HG03045 (cell line): ENCODE data around the gene PHF1.

Experiments used
- ATAC-seq: cut with Tn5 transposase; IDR thresholded peaks from one replicate; pipeline ENCODE4 v1.9.1; 2021; ENCODE audit warnings: mild to moderate bottlenecking, moderate library complexity; ENCODE audit not compliant: unreplicated experiment

PHF1 gene

GRCh38 chr6:33430991-33431879 is 20.4 kb downstream of the PHF1 start:
- no peak for ATAC-seq

GRCh38 chr6:33431880-33432541 is 21.2 kb downstream of the PHF1 start:
- no peak for ATAC-seq

- no peak for ATAC-seq
These were observed 21.7 kb downstream of the PHF1 start for GRCh38 chr6:33432546-33432945.

- no peak for ATAC-seq
These were observed 22.3 kb downstream of the PHF1 start for GRCh38 chr6:33433001-33433543.

- ATAC-seq: no peak
These were observed 22.9 kb downstream of the PHF1 start for GRCh38 chr6:33433544-33434191.

- ATAC-seq: no peak
These were observed 24.1 kb downstream of the PHF1 start for GRCh38 chr6:33434961-33435360.

- no peak for ATAC-seq
These were observed 26.9 kb downstream of the PHF1 start for GRCh38 chr6:33437666-33438065.

GRCh38 chr6:33438978-33439594 is 28.3 kb downstream of the PHF1 start:
- no peak for ATAC-seq

- no peak for ATAC-seq
These were observed 29.3 kb downstream of the PHF1 start for GRCh38 chr6:33439956-33440648.

GRCh38 chr6:33440649-33441309 is 30.0 kb downstream of the PHF1 start:
- ATAC-seq: no peak

GRCh38 chr6:33441457-33441856 is 30.6 kb downstream of the PHF1 start:
- ATAC-seq: no peak

GRCh38 chr6:33442283-33442682 is 31.5 kb downstream of the PHF1 start:
- ATAC-seq: no peak

GRCh38 chr6:33443025-33443424 is 32.2 kb downstream of the PHF1 start:
- ATAC-seq: no peak

GRCh38 chr6:33443619-33444504 is 33.0 kb downstream of the PHF1 start:
- no peak for ATAC-seq

GRCh38 chr6:33445119-33445603 is 34.3 kb downstream of the PHF1 start:
- no peak for ATAC-seq

- ATAC-seq: no peak
These were observed 35.5 kb downstream of the PHF1 start for GRCh38 chr6:33446356-33446755.

GRCh38 chr6:33450434-33450833 is 39.6 kb downstream of the PHF1 start:
- ATAC-seq: no peak

GRCh38 chr6:33451606-33452005 is 40.8 kb downstream of the PHF1 start:
- no peak for ATAC-seq

- ATAC-seq: no peak
These were observed 41.7 kb downstream of the PHF1 start for GRCh38 chr6:33452496-33452895.
